Neural crest cell (in vitro differentiated cells): ENCODE data around the gene METAP2. TPM values are rescaled to one million over a fixed set of nuclear protein-coding genes. Genes with fewer than 3 reads are reported as not detected.

ENCODE experiments used
- DNase-seq: peaks from one replicate; pipeline ENCODE4 v3.0.0; 2021; ENCODE audit warnings: low read depth, mixed read lengths, low spot score
- H3K27ac Mint-ChIP-seq: one replicate; pipeline ENCODE4 v1.8.0; 2021; ENCODE audit warnings: mild to moderate bottlenecking, mixed read lengths; ENCODE audit not compliant: unreplicated experiment
- H3K27me3 Mint-ChIP-seq: 2 replicates; pipeline ENCODE4 v1.8.0; 2021; ENCODE audit warnings: low read depth, mild to moderate bottlenecking, mixed read lengths
- H3K36me3 Mint-ChIP-seq: 2 replicates; pipeline ENCODE4 v1.8.0; 2021; ENCODE audit warnings: low read depth, mild to moderate bottlenecking, mixed read lengths
- H3K4me1 Mint-ChIP-seq: 2 replicates; pipeline ENCODE4 v1.8.0; 2021; ENCODE audit warnings: mixed read lengths
- H3K4me3 Mint-ChIP-seq: one replicate; pipeline ENCODE4 v1.8.0; 2021; ENCODE audit warnings: mild to moderate bottlenecking, mixed read lengths
- H3K9me3 Mint-ChIP-seq: 2 replicates; pipeline ENCODE4 v1.8.0; 2021; ENCODE audit warnings: mixed read lengths
- total RNA-seq: library from RNA; stranded (reverse); gene quantifications from 2 replicates; pipeline ENCODE4 v1.2.1, GENCODE V29; 2021
- TF ChIP-seq, protein P1 (sequence below): fragments of 200-600 bp; sonication (generic); conservative IDR thresholded peaks from 2 replicates; pipeline ENCODE4 v1.5.0; 2021; ENCODE audit warnings: antibody characterized with exemption, mild to moderate bottlenecking

Gene METAP2
- total RNA-seq, 1 donor from 2014 or later: 99.6 TPM

DNA sequence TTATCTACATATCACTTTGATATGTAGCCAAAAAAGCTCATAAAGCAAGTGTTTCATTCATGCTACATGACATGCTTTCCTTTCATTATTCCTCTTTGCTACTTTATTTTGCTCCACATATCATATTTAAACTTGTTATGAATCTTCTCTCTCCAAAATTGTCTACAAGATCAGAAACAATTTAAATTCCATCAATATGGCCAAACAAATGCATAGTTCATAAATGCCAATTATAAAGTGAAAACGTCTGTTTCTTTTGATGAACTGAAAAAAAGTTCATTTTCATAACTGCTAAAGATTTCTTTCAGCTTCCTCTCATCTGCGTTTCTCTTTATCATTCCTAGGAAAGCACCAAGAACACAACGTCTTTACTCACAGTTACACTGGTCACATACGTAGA is 54.5 kb downstream of the METAP2 start:
- H3K4me3 Mint-ChIP-seq: no peak overlapping the region
- peaks cover 2% of the 10 kb centered on the region for H3K36me3 Mint-ChIP-seq
- no peak overlapping the region for H3K27ac Mint-ChIP-seq
- H3K27me3 Mint-ChIP-seq: no peaks in the 10 kb centered on the region
- TF ChIP-seq, protein P1, sequence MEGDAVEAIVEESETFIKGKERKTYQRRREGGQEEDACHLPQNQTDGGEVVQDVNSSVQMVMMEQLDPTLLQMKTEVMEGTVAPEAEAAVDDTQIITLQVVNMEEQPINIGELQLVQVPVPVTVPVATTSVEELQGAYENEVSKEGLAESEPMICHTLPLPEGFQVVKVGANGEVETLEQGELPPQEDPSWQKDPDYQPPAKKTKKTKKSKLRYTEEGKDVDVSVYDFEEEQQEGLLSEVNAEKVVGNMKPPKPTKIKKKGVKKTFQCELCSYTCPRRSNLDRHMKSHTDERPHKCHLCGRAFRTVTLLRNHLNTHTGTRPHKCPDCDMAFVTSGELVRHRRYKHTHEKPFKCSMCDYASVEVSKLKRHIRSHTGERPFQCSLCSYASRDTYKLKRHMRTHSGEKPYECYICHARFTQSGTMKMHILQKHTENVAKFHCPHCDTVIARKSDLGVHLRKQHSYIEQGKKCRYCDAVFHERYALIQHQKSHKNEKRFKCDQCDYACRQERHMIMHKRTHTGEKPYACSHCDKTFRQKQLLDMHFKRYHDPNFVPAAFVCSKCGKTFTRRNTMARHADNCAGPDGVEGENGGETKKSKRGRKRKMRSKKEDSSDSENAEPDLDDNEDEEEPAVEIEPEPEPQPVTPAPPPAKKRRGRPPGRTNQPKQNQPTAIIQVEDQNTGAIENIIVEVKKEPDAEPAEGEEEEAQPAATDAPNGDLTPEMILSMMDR: no peak
- H3K9me3 Mint-ChIP-seq: no peaks in the 10 kb centered on the region
- DNase-seq: no peak
- no peaks in the 10 kb centered on the region for H3K4me1 Mint-ChIP-seq

DNA sequence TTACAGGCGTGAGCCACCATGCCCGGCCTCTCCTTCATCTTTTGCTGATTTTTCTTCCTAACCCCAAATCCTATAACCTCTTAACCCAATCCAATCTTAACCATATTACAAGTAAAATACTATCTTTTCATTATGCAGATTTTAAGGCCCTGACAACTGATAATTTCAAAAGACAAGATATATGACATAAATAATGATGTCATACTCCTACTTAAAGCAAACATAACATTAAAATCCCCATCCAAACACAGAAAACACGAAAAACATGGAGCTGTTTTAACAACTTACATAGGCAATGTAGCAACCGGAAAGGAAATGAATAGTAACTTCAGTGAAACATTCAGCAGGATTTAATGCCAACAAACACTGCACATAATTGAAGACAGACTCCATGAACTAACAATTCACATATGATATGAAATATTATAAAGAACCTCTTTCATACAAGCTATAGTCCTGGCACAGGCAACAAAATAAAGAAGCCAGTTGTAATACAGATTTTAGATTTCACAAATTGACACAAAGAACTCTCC is 55.8 kb downstream of the METAP2 start:
- H3K4me3 Mint-ChIP-seq: no peak overlapping the region
- H3K27me3 Mint-ChIP-seq: no peaks in the 10 kb centered on the region
- no peak overlapping the region for H3K27ac Mint-ChIP-seq
- DNase-seq: no peak
- TF ChIP-seq, protein P1: no peak
- H3K4me1 Mint-ChIP-seq: no peaks in the 10 kb centered on the region
- no peaks in the 10 kb centered on the region for H3K9me3 Mint-ChIP-seq
- peaks cover 2% of the 10 kb centered on the region for H3K36me3 Mint-ChIP-seq

DNA sequence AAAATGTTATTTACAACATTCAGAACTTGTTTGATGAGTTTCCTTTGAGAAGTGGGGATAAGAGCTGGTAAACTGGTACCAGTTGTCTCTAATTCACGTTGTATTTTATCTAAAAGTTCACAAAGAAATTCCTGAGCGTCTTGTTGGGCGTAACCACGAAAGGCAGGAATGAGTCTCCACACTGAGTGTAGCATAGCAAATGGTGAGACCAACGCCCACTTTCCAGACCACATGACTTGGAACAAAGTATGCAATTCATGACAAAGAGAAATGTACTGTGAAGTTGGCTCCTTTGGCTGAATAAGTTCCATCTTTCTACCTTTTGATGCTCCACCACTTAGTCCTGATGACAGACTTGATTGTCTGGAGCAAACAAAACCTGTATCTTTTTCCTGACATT is 58.9 kb downstream of the METAP2 start:
- H3K27ac Mint-ChIP-seq: no peak overlapping the region
- peaks cover 2% of the 10 kb centered on the region for H3K36me3 Mint-ChIP-seq
- H3K27me3 Mint-ChIP-seq: no peaks in the 10 kb centered on the region
- no peaks in the 10 kb centered on the region for H3K9me3 Mint-ChIP-seq
- TF ChIP-seq, protein P1: no peak
- H3K4me1 Mint-ChIP-seq: no peaks in the 10 kb centered on the region
- no peak for DNase-seq
- H3K4me3 Mint-ChIP-seq: no peak overlapping the region

DNA sequence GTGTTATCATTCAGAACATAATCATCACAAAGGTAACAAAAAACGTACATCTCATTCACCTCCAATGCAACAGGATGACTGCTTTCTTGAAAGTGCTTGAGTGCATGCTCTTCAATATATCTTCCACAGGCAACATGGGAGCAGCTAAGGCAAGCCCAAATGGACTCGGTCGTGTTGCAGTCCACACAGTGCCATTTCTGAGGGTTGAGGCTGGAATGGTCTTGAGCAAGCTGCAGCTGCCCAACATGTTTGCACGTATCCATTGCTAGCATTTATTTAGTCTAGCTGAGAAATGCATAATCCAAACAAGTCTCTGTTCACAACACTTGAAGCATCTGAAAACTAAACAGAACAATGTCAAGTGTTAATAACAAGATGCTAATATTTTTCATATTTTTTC is 60.0 kb downstream of the METAP2 start:
- H3K27ac Mint-ChIP-seq: no peak overlapping the region
- no peak for DNase-seq
- H3K4me3 Mint-ChIP-seq: no peak overlapping the region
- no peaks in the 10 kb centered on the region for H3K27me3 Mint-ChIP-seq
- TF ChIP-seq, protein P1: no peak
- peaks cover 2% of the 10 kb centered on the region for H3K36me3 Mint-ChIP-seq
- H3K9me3 Mint-ChIP-seq: no peaks in the 10 kb centered on the region
- H3K4me1 Mint-ChIP-seq: peaks cover 6% of the 10 kb centered on the region

DNA sequence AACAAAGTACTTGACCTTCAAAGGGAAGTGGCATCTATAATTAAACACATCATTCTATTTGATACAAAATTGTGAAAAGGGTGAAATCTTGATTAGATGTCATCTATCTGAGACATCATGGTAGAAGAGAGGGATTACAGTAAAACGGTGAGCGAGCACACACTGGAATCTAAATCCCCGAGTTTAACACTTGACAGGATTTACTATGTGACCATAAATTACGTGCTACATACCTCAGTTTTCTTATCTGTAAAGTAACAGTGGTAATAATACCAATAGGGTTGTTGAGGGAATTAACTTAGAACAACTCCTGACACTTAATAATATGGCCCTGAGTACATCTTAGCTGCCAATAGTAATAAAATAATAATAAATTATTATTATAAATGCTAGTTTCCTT is 64.1 kb downstream of the METAP2 start:
- Mint-ChIP-seq H3K9me3 (no peaks in the 10 kb centered on the region), H3K4me1 (peaks cover 6% of the 10 kb centered on the region), H3K4me3 (no peak overlapping the region), H3K36me3 (no peaks in the 10 kb centered on the region), H3K27me3 (no peaks in the 10 kb centered on the region), H3K27ac (no peak overlapping the region)
- no peak for DNase-seq
- TF ChIP-seq, protein P1: no peak

DNA sequence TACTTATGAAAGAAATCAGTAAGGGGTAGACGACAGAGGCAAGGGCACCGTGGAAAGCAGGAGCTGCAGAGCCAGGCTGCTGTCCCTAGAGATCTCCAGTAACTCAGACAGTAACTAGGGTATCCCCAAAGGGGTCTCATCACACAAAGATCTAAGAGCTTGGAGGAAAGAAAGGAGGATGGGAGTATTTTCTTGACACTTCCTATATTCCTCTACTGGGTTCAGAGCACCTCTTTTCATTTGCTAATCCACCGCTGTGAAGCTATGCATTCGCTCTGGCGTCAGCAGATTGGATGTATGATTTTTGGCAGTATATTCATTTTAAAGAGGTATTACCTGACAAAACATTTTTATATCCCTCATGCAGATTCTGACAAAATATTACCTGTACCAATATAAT is 64.7 kb downstream of the METAP2 start:
- Mint-ChIP-seq H3K36me3 (no peaks in the 10 kb centered on the region), H3K27me3 (no peaks in the 10 kb centered on the region), H3K9me3 (no peaks in the 10 kb centered on the region), H3K4me3 (no peak overlapping the region), H3K4me1 (peaks cover 6% of the 10 kb centered on the region), H3K27ac (no peak overlapping the region)
- TF ChIP-seq, protein P1: no peak
- DNase-seq: no peak
